HEK293 (cell line): Measurements from ENCODE around the gene CHST12.
A peak's percentile ranks its signal among the peaks of the same experiment; 100 is the strongest.

Source experiments
- CTCF ChIA-PET: fragments of 350-600 bp; formaldehyde crosslinking; extraction: SDS; loops from one replicate; lab custom pipeline; 2021; ENCODE audit warnings: antibody characterized with exemption; lab: Yijun Ruan, JAX
- POLR2A ChIA-PET: fragments of 300-600 bp; formaldehyde crosslinking; extraction: SDS; loops from one replicate; lab custom pipeline; 2020; ENCODE audit warnings: antibody characterized with exemption, inconsistent platforms; lab: Yijun Ruan, JAX
- H3K27ac ChIP-seq: fragments of 200-500 bp; sonication (Bioruptor generic); 2 replicates; pipeline ENCODE4 v1.5.1; 2014; ENCODE audit warnings: low read depth, low read length, control low read depth, inconsistent platforms; ENCODE audit errors: extremely low read depth
- H3K36me3 ChIP-seq, 2 experiments: fragments of 200-500 bp in 1 of 2; sonication (Bioruptor generic) in 1 of 2; 1 replicate in 1 of 2; 2 replicates in 1 of 2; pipeline ENCODE4 v1.5.1; 2014 to 2017; ENCODE audit warnings: inconsistent platforms in 2 of 2, low read length in 2 of 2; ENCODE audit not compliant: control insufficient read depth in 2 of 2, insufficient read depth in 1 of 2
- H3K4me1 ChIP-seq: fragments of 200-500 bp; sonication (Bioruptor generic); 2 replicates; pipeline ENCODE4 v1.5.1; 2014; ENCODE audit warnings: mild to moderate bottlenecking, low read length, inconsistent platforms; ENCODE audit not compliant: control insufficient read depth, insufficient read depth
- H3K4me3 ChIP-seq: 2 replicates; pipeline ENCODE4 v1.5.1; 2011; ENCODE audit warnings: low read depth, mild to moderate bottlenecking, control low read depth, low read length, moderate library complexity
- H3K9me3 ChIP-seq: fragments of 200-500 bp; sonication (Bioruptor generic); 2 replicates; pipeline ENCODE4 v1.5.1; 2014; ENCODE audit warnings: low read depth, low read length, inconsistent platforms; ENCODE audit not compliant: control insufficient read depth, insufficient read depth
- KLF10 ChIP-seq: fragments of 450-650 bp; IDR thresholded peaks from 2 replicates; pipeline ENCODE4 v1.5.1; 2018; ENCODE audit warnings: missing biosample characterization, mild to moderate bottlenecking, missing genetic modification characterization
- MEIS1 ChIP-seq: sonication (generic); formaldehyde crosslinking; IDR thresholded peaks from 2 replicates; pipeline ENCODE4 v1.8.1; 2022; ENCODE audit warnings: missing genetic modification reagents, mild to moderate bottlenecking, borderline replicate concordance
- SP7 ChIP-seq: fragments of 450-650 bp; formaldehyde crosslinking; IDR thresholded peaks from 2 replicates; pipeline ENCODE4 v1.5.1; 2016; ENCODE audit warnings: missing biosample characterization, missing genetic modification characterization
- YY2 ChIP-seq: fragments of 450-650 bp; formaldehyde crosslinking; IDR thresholded peaks from 2 replicates; pipeline ENCODE4 v1.5.1; 2016; ENCODE audit warnings: missing biosample characterization, missing genetic modification characterization
- ZBTB17 ChIP-seq: fragments of 450-650 bp; formaldehyde crosslinking; IDR thresholded peaks from 2 replicates; pipeline ENCODE4 v1.5.1; 2016; ENCODE audit warnings: missing biosample characterization, missing genetic modification characterization
- ZFP37 ChIP-seq: fragments of 450-650 bp; formaldehyde crosslinking; IDR thresholded peaks from 2 replicates; pipeline ENCODE4 v1.5.1; 2016; ENCODE audit warnings: missing biosample characterization, missing genetic modification characterization
- ZNF121 ChIP-seq: fragments of 450-650 bp; formaldehyde crosslinking; IDR thresholded peaks from 2 replicates; pipeline ENCODE4 v1.5.1; 2016; ENCODE audit warnings: missing biosample characterization, missing genetic modification characterization
- ZNF157 ChIP-seq: fragments of 450-650 bp; formaldehyde crosslinking; IDR thresholded peaks from 2 replicates; pipeline ENCODE4 v1.5.1; 2016; ENCODE audit warnings: missing biosample characterization, missing genetic modification characterization
- ZNF211 ChIP-seq: fragments of 450-650 bp; formaldehyde crosslinking; IDR thresholded peaks from 2 replicates; pipeline ENCODE4 v1.5.1; 2016; ENCODE audit warnings: low read depth, missing biosample characterization, missing genetic modification characterization
- ZNF311 ChIP-seq: fragments of 450-650 bp; formaldehyde crosslinking; IDR thresholded peaks from 2 replicates; pipeline ENCODE4 v1.5.1; 2017; ENCODE audit warnings: missing biosample characterization, missing genetic modification characterization, borderline replicate concordance
- ZNF324 ChIP-seq: fragments of 450-650 bp; formaldehyde crosslinking; IDR thresholded peaks from 2 replicates; pipeline ENCODE4 v1.5.1; 2016; ENCODE audit warnings: missing biosample characterization, missing genetic modification characterization
- ZNF350 ChIP-seq: fragments of 450-650 bp; formaldehyde crosslinking; IDR thresholded peaks from 2 replicates; pipeline ENCODE4 v1.5.0; 2017; ENCODE audit warnings: missing biosample characterization, mild to moderate bottlenecking, missing genetic modification characterization
- ZNF354C ChIP-seq: fragments of 450-650 bp; formaldehyde crosslinking; IDR thresholded peaks from 2 replicates; pipeline ENCODE4 v1.5.1; 2016; ENCODE audit warnings: missing biosample characterization, missing genetic modification characterization, low read depth, borderline replicate concordance
- ZNF600 ChIP-seq: fragments of 450-650 bp; formaldehyde crosslinking; IDR thresholded peaks from 2 replicates; pipeline ENCODE4 v1.5.1; 2016; ENCODE audit warnings: missing biosample characterization, missing genetic modification characterization
- ZSCAN23 ChIP-seq: fragments of 450-650 bp; formaldehyde crosslinking; IDR thresholded peaks from 2 replicates; pipeline ENCODE4 v1.5.1; 2016; ENCODE audit warnings: missing biosample characterization, missing genetic modification characterization
- TF ChIP-seq, protein P1 (sequence below): fragments of 450-650 bp; formaldehyde crosslinking; IDR thresholded peaks from 2 replicates; pipeline ENCODE4 v1.5.1; 2016; ENCODE audit warnings: missing biosample characterization, missing genetic modification characterization, borderline replicate concordance
- TF ChIP-seq, protein P2 (sequence below): fragments of 450-650 bp; formaldehyde crosslinking; IDR thresholded peaks from 2 replicates; pipeline ENCODE4 v1.5.1; 2016; ENCODE audit warnings: missing biosample characterization, missing genetic modification characterization

Gene CHST12

GRCh38 chr7:2379161-2379560, 24.2 kb upstream of the CHST12 start:
- H3K36me3 ChIP-seq, result peaks cover 11 to 81% of the 10 kb centered on the region in 2 experiments

DNA sequence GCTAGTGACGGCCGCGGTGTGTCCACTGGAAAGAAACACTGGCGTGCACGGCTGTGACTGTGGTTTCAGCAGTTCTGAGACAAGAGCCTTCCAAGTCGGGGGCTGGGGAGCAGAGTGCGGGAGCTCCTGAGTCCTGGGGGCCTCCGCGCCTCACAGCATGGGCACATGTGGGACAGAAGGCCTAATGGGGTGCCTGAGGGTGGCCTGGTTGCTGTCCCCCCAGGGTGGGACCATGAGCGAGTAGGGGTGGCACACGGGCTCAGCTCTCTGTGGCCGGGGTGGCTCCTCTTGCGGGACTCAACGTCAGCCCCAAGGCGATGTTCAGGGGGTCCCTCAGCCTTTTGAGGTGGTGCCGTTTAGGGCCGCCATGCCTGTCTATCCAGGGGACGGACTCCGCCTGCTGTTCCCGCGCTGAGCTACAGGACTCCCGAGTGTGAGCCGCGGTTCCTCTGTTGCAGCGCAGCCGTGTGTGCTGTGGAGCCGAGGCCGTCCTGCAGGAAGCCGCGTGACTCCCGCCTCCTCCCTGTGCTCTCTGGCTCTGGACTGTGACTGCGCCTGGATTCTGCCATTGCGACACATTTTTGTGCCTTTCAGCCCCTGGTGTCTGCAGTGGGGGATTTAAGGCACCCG, 23.5 kb upstream of the CHST12 start:
- Histone ChIP-seq H3K9me3 (no peaks in the 10 kb centered on the region), H3K36me3 (peaks cover 8 to 73% of the 10 kb centered on the region in 2 experiments), H3K4me3 (no peak overlapping the region), H3K4me1 (no peaks in the 10 kb centered on the region), H3K27ac (no peak overlapping the region)
- TF ChIP-seq ZNF157 (tag by site-specific recombination), result no peak
- TF ChIP-seq ZNF600 (tag by site-specific recombination), result peak; percentile 49; the same call in 1 of the 2 replicates
- POLR2A ChIA-PET, result no interaction called here
- CTCF ChIA-PET, result no interaction called here

More at GRCh38 chr7:2379161-2379560, 24.2 kb upstream of the CHST12 start:
- POLR2A ChIA-PET, result no interaction called here
- Histone ChIP-seq H3K4me1 (no peaks in the 10 kb centered on the region), H3K27ac (no peak overlapping the region), H3K9me3 (no peaks in the 10 kb centered on the region), H3K4me3 (no peak overlapping the region)
- CTCF ChIA-PET, result no interaction called here
- TF ChIP-seq ZNF350 (tag by site-specific recombination), result no peak
- no peak for TF ChIP-seq SP7 (tag by site-specific recombination)
- TF ChIP-seq, protein P1, sequence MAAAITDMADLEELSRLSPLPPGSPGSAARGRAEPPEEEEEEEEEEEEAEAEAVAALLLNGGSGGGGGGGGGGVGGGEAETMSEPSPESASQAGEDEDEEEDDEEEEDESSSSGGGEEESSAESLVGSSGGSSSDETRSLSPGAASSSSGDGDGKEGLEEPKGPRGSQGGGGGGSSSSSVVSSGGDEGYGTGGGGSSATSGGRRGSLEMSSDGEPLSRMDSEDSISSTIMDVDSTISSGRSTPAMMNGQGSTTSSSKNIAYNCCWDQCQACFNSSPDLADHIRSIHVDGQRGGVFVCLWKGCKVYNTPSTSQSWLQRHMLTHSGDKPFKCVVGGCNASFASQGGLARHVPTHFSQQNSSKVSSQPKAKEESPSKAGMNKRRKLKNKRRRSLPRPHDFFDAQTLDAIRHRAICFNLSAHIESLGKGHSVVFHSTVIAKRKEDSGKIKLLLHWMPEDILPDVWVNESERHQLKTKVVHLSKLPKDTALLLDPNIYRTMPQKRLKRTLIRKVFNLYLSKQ, result no peak
- no peak for TF ChIP-seq ZBTB17 (tag by site-specific recombination)
- TF ChIP-seq, protein P2, sequence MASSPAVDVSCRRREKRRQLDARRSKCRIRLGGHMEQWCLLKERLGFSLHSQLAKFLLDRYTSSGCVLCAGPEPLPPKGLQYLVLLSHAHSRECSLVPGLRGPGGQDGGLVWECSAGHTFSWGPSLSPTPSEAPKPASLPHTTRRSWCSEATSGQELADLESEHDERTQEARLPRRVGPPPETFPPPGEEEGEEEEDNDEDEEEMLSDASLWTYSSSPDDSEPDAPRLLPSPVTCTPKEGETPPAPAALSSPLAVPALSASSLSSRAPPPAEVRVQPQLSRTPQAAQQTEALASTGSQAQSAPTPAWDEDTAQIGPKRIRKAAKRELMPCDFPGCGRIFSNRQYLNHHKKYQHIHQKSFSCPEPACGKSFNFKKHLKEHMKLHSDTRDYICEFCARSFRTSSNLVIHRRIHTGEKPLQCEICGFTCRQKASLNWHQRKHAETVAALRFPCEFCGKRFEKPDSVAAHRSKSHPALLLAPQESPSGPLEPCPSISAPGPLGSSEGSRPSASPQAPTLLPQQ (tag by site-specific recombination), result no peak
- no peak for TF ChIP-seq ZNF311 (tag by site-specific recombination)
- TF ChIP-seq KLF10 (tag by site-specific recombination), result no peak
- TF ChIP-seq ZNF157 (tag by site-specific recombination), result no peak
- no peak for TF ChIP-seq ZFP37 (tag by site-specific recombination)
- no peak for TF ChIP-seq ZNF121 (tag by site-specific recombination)
- no peak for TF ChIP-seq YY2 (tag by site-specific recombination)
- TF ChIP-seq MEIS1 (CRISPR knock-in tag), result no peak
- no peak for TF ChIP-seq ZNF324 (tag by site-specific recombination)
- TF ChIP-seq ZNF354C (tag by site-specific recombination), result no peak
- TF ChIP-seq, all 188 proteins: peak for 0

DNA sequence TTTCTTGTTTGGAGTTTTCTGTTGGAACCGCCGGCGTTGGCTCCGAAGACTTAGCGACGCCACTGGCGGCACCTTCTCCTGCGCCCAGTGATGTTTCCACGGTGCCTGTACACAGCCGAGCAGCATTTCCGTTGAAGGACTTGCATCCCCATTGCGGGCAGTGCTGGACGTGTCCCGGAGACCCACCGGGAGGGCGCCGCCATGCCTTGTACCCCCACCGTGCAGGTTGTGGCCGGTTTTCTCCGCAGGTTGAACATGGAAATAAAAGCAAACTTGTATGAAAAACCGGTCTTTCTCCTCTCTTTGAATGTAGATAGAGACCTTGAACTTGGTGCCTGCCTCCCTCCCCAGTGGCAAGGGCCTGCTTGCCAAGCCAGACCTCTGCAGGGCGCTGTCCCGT, 22.9 kb upstream of the CHST12 start:
- no peak overlapping the region for H3K27ac ChIP-seq
- no peaks in the 10 kb centered on the region for H3K4me1 ChIP-seq
- no peak overlapping the region for H3K4me3 ChIP-seq
- ChIA-PET POLR2A (no interaction called here), CTCF (no interaction called here)
- H3K36me3 ChIP-seq, result peaks cover 7 to 68% of the 10 kb centered on the region in 2 experiments; a peak in 2 of 3 replicates
- no peak for TF ChIP-seq ZNF211
- TF ChIP-seq ZSCAN23, result no peak
- TF ChIP-seq ZNF324 (tag by site-specific recombination), result no peak
- no peaks in the 10 kb centered on the region for H3K9me3 ChIP-seq
